AG04450 (cell line): ENCODE data around the gene MYO1E. TPM values are rescaled to one million over a fixed set of nuclear protein-coding genes. Genes with fewer than 3 reads are reported as not detected.

Source experiments
- CTCF ChIA-PET: fragments of 300-600, 350-600 bp; formaldehyde crosslinking; extraction: SDS; loops from one replicate; lab custom pipeline; 2022; ENCODE audit warnings: antibody characterized with exemption, inconsistent platforms; lab: Charles Lee
- POLR2A ChIA-PET: fragments of 350-600 bp; formaldehyde crosslinking; extraction: SDS; loops from one replicate; lab custom pipeline; 2021; ENCODE audit warnings: antibody characterized with exemption, inconsistent platforms; lab: Yijun Ruan, JAX
- DNase-seq: peaks from one replicate; pipeline ENCODE4 v3.0.0-alpha.2; 2011; ENCODE audit warnings: low read depth, low spot score
- H3K27ac ChIP-seq: one replicate; pipeline ENCODE4 v1.5.1; 2012; ENCODE audit warnings: low read depth, low read length, control low read depth
- H3K27me3 ChIP-seq: one replicate; pipeline ENCODE4 v1.6.0; 2012; ENCODE audit warnings: low read length; ENCODE audit not compliant: control insufficient read depth, insufficient read depth
- H3K4me3 ChIP-seq: 2 replicates; pipeline ENCODE4 v1.5.1; 2011; ENCODE audit warnings: mild to moderate bottlenecking, low read depth, low read length, control low read depth
- H3K9me3 ChIP-seq: 2 replicates; pipeline ENCODE4 v1.5.1; 2012; ENCODE audit warnings: low read length; ENCODE audit not compliant: control insufficient read depth, insufficient read depth
- polyA plus RNA-seq: library from polyadenylated mRNA; depleted of rRNA; stranded (reverse); fragments of >200 nt; gene quantifications from 2 replicates; pipeline ENCODE4 v1.2.3, GENCODE V29; 2011
- TF ChIP-seq, protein P1 (sequence below): IDR thresholded peaks from 2 replicates; pipeline ENCODE4 v1.5.1; 2011; ENCODE audit warnings: low read depth, low read length, control low read depth, inconsistent platforms

MYO1E gene
- polyA plus RNA-seq, 1 experiment = 49.1 TPM

GRCh38 chr15:59159210-59159609 lies 213.5 kb downstream of the MYO1E start:
- no peak overlapping the region for H3K4me3 ChIP-seq
- TF ChIP-seq, protein P1, sequence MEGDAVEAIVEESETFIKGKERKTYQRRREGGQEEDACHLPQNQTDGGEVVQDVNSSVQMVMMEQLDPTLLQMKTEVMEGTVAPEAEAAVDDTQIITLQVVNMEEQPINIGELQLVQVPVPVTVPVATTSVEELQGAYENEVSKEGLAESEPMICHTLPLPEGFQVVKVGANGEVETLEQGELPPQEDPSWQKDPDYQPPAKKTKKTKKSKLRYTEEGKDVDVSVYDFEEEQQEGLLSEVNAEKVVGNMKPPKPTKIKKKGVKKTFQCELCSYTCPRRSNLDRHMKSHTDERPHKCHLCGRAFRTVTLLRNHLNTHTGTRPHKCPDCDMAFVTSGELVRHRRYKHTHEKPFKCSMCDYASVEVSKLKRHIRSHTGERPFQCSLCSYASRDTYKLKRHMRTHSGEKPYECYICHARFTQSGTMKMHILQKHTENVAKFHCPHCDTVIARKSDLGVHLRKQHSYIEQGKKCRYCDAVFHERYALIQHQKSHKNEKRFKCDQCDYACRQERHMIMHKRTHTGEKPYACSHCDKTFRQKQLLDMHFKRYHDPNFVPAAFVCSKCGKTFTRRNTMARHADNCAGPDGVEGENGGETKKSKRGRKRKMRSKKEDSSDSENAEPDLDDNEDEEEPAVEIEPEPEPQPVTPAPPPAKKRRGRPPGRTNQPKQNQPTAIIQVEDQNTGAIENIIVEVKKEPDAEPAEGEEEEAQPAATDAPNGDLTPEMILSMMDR = no peak
- H3K27ac ChIP-seq = no peak overlapping the region
- CTCF ChIA-PET = interaction anchor here (0.7 kb wide), 1 partner anchor 370 kb away, joined by 3 read pairs; no protein-coding TSS in a partner anchor
- H3K27me3 ChIP-seq = no peaks in the 10 kb centered on the region
- DNase-seq = no peak
- POLR2A ChIA-PET = no interaction called here
- no peaks in the 10 kb centered on the region for H3K9me3 ChIP-seq

DNA sequence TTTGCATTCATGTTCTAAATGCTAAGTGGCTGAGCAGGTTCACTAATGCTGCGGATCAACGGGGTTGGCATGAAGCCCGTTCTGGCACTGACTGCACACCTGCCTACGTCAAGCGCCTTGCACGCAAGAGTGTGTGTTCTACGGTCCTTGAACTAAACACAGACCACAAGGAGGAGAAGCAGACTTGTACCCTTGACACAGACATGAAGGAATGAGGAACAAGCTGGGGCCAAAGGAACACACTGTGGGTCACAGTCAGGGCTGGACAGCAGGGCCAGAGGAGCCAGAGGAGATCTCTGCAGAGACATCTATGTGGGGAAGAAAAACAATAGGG lies 214.0 kb downstream of the MYO1E start:
- ChIA-PET POLR2A (no interaction called here), CTCF (interaction anchor here (0.7 kb wide), 1 partner anchor 370 kb away, joined by 3 read pairs; no protein-coding TSS in a partner anchor)
- Histone ChIP-seq H3K4me3 (no peak overlapping the region), H3K27me3 (no peaks in the 10 kb centered on the region), H3K9me3 (no peaks in the 10 kb centered on the region), H3K27ac (no peak overlapping the region)
- TF ChIP-seq, protein P1 = no peak
- no peak for DNase-seq

DNA sequence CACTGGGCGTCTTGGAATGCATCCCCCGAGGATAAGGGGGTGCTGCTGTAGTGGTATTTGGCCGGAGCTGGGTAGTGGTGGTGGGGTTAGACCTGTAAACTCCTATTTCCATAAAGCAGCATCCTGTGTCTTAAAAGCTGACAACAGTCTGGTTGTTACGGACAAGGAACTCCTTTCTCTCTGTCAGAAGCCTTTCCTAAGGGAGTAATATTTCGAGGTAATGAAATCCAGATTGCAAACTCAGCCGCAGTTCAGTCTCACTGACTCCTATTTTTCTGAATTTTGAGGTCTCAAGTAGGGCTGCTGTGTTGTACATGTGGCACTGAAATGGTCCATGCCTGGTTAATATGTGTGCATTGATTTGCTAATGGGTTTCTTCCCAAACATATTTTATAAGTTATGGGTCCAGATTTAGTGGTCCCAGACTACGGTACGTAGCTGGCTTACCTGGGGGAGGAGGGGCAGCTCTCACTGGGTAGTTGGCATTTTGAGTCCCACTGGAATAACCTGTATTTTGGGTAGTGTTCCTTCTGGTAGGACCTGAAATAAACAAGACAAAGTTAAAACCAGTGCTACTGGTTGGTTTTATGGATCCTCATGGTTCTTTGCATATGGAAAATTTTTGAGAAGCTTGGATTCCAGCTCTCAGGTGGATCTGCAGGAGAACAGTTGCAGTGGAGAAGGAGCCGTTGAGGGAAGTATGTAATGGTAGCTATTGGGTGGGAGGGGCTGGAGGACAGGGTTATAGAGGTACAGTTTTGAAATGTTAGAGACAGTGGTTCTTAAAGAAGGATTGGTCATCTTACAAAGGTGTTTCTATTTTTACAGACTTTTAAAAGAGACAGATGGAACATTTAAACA lies 214.6 kb downstream of the MYO1E start:
- no peak overlapping the region for H3K4me3 ChIP-seq
- CTCF ChIA-PET = interaction anchor here (0.7 to 1.7 kb wide), 2 partner anchors 178 to 371 kb away, joined by 3 read pairs; no protein-coding TSS in a partner anchor
- DNase-seq = no peak
- H3K27me3 ChIP-seq = no peaks in the 10 kb centered on the region
- TF ChIP-seq, protein P1 = no peak
- H3K9me3 ChIP-seq = no peaks in the 10 kb centered on the region
- no peak overlapping the region for H3K27ac ChIP-seq
- POLR2A ChIA-PET = no interaction called here

DNA sequence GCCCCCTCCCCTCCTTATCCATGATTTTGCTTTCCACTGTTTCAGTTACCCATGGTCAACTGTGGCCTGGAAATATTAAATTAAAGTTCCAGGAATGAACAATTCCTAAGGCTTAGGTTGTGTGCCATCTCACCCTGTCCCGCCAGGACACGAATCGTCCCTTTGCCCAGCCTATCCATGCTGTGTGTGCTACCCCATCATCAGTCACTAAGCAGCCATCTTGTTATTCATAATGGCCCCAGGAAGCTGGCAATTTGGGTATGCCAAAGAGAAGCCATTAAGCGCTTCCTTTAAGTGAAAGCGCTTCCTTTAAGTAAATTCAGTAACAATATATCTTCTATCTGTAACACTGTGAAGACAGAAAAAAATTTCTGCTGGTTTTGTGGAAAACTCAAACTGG lies 215.3 kb downstream of the MYO1E start:
- no peak overlapping the region for H3K27ac ChIP-seq
- no peak for DNase-seq
- TF ChIP-seq, protein P1 = no peak
- H3K4me3 ChIP-seq = no peak overlapping the region
- H3K9me3 ChIP-seq = no peaks in the 10 kb centered on the region
- H3K27me3 ChIP-seq = no peaks in the 10 kb centered on the region
- POLR2A ChIA-PET = no interaction called here
- CTCF ChIA-PET = interaction anchor here (1.7 kb wide), 1 partner anchor 177 kb away, joined by 3 read pairs; no protein-coding TSS in a partner anchor

DNA sequence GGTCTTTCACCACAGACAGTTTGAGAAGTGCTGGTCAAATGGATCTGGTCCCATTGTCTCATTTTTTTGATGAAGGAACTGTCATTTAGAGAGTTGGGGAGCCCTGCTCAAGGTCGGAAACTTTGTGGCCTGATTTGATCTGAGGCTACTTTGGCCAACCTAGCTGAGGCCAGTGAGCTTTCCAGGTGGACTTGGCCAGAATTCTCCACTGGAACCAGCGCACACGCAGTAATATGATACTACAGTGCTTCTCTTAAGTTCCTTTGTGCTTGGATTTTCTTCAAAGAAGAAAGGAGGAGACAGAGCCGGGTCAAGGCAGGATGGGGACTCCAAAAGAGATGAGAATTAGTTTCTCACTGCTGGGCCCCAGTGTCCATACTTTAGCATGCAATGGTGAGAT lies 217.2 kb downstream of the MYO1E start:
- ChIA-PET POLR2A (interaction anchor here (0.6 kb wide), 1 partner anchor 15 kb away, joined by 3 read pairs; no protein-coding TSS in a partner anchor), CTCF (interaction anchor here (0.6 kb wide), 1 partner anchor 46 kb away, joined by 4 read pairs; no protein-coding TSS in a partner anchor)
- H3K27me3 ChIP-seq = no peaks in the 10 kb centered on the region
- no peaks in the 10 kb centered on the region for H3K9me3 ChIP-seq
- TF ChIP-seq, protein P1 = no peak
- no peak overlapping the region for H3K27ac ChIP-seq
- DNase-seq = no peak
- H3K4me3 ChIP-seq = no peak overlapping the region
